GM15510 (cell line): ENCODE data around the gene PEAR1.

Experiments used
- POLR2A ChIP-seq: IDR thresholded peaks from 3 replicates; pipeline ENCODE4 v1.6.1; 2011; ENCODE audit warnings: borderline replicate concordance; ENCODE audit not compliant: insufficient read length; ENCODE audit errors: extremely low read depth

Gene PEAR1

DNA sequence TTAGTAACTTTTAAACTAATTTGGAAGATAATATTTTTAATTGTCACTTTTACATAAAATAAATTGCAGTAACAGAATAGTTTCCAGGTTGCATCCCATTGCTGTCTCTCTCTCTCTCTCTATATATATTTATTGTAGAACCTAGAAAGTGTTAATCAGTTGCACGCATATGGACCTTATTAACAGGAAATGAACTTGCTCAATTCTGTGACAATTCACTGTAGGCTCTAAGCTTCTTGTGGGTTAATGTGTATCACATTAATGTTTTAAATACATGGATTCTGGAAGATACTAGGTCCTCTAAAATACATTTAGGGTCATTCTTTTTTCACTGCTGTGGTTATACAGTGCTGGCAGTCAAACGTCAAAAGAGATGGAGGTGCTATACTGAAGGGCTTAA is 60.1 kb downstream of the PEAR1 start:
- no peak for TF ChIP-seq POLR2A

DNA sequence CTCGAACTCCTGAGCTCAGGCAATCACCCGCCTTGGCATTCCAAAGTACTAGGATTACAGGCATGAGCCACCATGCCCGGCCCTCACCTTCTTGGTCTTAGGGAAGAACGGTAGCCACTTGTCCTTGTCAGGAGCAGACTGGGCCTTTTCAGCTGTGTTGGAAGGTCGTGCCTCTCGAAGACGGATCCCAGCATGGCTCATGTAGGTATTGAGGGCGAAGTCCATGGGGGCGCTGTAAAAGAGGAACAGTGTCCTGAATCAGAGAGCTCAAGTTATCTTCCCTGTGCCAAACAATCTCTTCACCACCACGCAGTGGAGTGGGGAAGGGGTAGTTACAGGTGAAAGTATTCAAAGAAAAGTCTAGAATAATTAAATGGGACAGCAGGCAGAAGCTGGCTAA is 62.8 kb downstream of the PEAR1 start:
- no peak for TF ChIP-seq POLR2A

DNA sequence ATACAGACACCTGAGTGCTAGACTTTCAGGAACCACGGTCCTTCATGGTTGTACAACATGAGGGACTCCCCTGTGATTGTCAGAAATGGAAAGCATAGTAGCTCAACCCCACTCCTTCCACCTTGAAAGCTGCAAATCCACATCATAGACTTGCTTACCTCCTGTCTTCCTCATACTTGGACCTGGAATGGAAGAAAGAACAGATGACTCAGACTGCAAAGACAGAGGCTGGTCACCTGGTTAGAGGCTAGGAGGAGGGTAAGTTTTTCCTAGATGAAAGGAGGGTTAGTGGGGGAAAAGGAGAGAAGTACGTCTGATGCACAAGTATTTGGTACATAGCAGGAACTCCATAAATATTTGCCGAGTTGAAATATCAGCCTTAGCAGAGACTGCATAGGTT is 64.1 kb downstream of the PEAR1 start:
- TF ChIP-seq POLR2A, result no peak

- no peak for TF ChIP-seq POLR2A
Measured at GRCh38 chr1:156958247-156958714, 64.8 kb downstream of the PEAR1 start.

DNA sequence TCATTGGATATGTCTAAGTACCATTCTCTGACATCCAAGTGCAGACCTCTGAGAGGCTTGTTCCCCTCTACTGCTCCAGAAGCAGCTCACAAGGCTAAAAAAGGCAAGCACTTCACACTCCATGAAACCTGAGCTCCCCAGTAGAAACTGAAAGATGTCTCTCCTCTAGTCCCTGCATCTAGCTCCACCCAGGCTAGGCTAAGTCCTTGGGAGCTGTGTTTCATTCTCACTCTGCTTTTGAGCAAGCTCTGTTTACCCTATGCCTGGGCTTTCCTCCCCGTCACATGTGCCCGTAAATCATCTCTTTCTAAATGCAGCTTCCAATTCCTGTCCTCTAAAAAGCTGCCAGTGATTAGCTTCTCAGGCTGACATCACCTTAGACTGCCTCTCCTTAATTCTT is 65.9 kb downstream of the PEAR1 start:
- no peak for TF ChIP-seq POLR2A

DNA sequence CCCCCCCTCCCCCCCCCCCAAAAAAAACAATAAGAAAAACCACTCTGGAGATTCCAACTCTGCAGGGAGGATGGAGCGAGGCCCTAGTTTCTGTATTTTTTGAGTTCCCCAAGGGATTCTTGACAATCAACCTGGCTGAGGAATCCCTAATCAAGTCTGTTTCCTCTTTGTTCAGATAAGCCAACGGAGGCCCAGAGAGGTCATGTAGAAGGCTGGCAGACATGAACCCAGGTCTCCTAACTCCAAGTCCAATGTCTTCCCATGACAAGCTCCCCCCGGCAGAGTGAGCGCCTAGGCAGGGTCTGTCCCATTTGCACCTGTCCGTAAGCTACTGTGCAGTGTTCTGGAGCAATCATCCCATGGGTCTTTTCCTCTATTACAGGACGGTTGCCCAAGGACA is 66.4 kb downstream of the PEAR1 start:
- no peak for TF ChIP-seq POLR2A

DNA sequence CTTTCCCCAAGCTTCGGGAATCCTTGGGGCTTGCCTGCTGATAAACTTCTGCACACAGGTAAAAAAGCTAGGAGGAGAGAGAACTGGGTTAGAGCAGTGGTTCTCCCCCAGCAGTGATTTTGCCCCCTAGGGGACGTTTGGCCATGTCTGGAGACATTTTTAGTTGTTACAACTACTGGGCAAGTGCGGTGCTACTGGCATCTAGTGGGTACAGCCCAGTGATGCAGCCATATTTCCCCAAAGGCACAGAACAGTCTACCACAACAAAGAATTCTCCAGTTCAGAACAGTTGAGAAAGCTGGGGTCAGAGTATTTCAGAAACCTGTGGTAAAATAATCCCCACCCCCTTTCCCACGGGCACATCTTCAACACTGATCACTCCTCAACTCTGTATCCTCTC is 68.2 kb downstream of the PEAR1 start:
- no peak for TF ChIP-seq POLR2A

DNA sequence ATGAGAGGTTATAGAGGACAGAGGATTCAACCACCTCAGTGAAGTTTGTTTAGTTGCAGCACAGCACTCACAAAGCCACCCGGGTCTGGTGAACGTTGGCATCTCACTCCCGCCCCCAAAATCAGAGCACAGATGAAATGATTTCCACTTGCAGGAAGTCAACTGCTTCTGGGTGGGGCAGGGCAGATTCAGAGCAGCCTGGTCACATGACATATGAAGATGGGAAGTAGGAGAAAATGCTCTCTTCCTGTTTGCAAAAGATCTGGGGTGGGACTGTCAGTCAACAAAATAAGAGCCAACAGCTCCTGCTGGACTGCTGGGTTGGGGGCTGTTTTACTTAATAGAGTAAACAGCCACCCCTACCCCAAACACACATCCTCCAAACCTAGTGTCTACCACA is 70.1 kb downstream of the PEAR1 start:
- TF ChIP-seq POLR2A, result no peak

DNA sequence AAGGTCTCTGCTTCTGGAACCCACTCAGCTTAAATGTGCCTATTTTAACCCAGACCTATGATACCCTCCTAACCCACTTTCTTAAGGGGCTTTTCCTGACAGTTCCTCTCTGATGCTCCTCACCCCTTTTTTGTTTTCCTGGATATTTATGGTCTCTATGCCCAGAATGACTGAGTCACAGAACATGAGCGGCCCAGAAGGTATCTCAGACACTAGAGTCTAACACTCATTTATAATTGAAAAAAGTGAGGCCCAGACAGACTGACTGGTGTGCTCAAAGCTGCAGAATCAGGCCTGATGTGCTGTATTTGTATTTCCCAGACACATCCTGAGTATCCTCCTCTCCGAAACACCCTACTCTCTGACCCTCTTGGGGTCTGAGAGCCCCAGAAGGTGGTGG is 70.9 kb downstream of the PEAR1 start:
- TF ChIP-seq POLR2A, result no peak
